Measurements from ENCODE around the gene SLC8A2. TPM values are rescaled to one million over a fixed set of nuclear protein-coding genes. Genes with fewer than 3 reads are reported as not detected.
A peak's percentile ranks its signal among the peaks of the same experiment; 100 is the strongest.

The SLC8A2 gene
- total RNA-seq, 2 experiments from 2014 or later: 0.18 to 0.43 TPM

DNA sequence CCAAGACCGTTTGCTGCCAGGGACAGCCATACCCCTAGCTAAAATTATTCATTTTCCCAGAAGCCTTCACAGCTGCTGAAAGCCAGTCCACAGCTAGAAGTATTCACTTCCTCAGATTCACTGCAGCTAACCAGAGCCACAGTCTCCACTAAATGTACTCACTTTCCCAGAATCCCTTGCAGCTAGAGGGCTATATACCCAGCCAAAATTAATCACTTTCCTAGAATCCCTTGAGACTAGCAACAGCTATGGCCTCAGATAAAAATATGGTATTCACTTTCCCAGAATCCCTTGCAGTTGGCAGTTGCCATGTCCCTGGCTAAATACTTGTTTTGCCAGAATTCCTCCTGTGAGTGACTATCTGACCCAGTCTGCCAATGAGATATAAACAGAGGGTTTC lies 38.6 kb downstream of the SLC8A2 start:
- H3K4me1 Mint-ChIP-seq (ENCODE audit: low read depth): peaks cover 37% of the 10 kb centered on the region
- H3K9me3 Mint-ChIP-seq: no peaks in the 10 kb centered on the region
- H3K27ac Mint-ChIP-seq: no peak overlapping the region
- DNase-seq: no peak
- ChIA-PET POLR2A (interaction anchor here (0.6 to 0.7 kb wide), 2 partner anchors 174 to 307 kb away, joined by 3 read pairs; no protein-coding TSS in a partner anchor), CTCF (interaction anchor here (0.8 to 6.1 kb wide), 17 partner anchors 13 to 312 kb away, joined by 3 to 91 read pairs (median 4); partner anchors contain the start of genes DHX34, EHD2, KPTN and NAPA)
- peak; percentile 18 for ATAC-seq
- H3K36me3 Mint-ChIP-seq (ENCODE audit: low read depth): no peaks in the 10 kb centered on the region
- no peak for TF ChIP-seq CTCF (IDR thresholded peaks at IDR 0.05)
- H3K4me3 Mint-ChIP-seq: no peak overlapping the region
- intact Hi-C loops (cut with micrococcal nuclease): loop anchor here (10.0 kb wide), 1 partner anchor 82 kb away; the partner anchor contains the start of gene NAPA
- peaks cover 39% of the 10 kb centered on the region for H3K27me3 Mint-ChIP-seq

DNA sequence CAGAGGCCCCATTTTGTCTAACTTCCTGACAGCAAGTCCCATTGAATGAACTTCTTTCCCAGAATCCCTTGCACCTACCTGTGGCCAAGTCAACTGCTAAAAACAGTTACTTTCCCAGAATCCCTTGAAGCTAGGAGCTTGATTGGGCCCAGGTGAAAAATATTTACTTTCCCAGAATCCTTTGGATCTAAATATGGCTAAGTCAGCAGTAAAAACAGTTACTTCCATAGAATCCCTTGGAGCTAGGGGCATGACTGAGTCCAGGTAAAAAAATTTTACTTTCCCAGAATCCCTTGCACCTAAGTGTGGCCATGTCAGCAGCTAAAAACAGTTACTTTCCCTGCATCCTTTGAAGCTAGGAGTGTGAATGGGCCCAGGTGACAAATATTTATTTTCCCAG lies 39.2 kb downstream of the SLC8A2 start:
- TF ChIP-seq CTCF (IDR thresholded peaks at IDR 0.05): no peak
- peaks cover 37% of the 10 kb centered on the region for H3K4me1 Mint-ChIP-seq (ENCODE audit: low read depth)
- ATAC-seq (no peak), DNase-seq (no peak)
- intact Hi-C loops (cut with micrococcal nuclease): loop anchor here (10.0 kb wide), 1 partner anchor 82 kb away; the partner anchor contains the start of gene NAPA
- H3K9me3 Mint-ChIP-seq: no peaks in the 10 kb centered on the region
- peaks cover 36% of the 10 kb centered on the region for H3K27me3 Mint-ChIP-seq
- no peaks in the 10 kb centered on the region for H3K36me3 Mint-ChIP-seq (ENCODE audit: low read depth)
- H3K4me3 Mint-ChIP-seq: no peak overlapping the region
- CTCF ChIA-PET: interaction anchor here (0.8 to 6.1 kb wide), 16 partner anchors 14 to 312 kb away, joined by 3 to 91 read pairs (median 4); partner anchors contain the start of genes DHX34, EHD2, KPTN and NAPA
- H3K27ac Mint-ChIP-seq: no peak overlapping the region
- POLR2A ChIA-PET: interaction anchor here (0.7 kb wide), 1 partner anchor 175 kb away, joined by 3 read pairs; no protein-coding TSS in a partner anchor

DNA sequence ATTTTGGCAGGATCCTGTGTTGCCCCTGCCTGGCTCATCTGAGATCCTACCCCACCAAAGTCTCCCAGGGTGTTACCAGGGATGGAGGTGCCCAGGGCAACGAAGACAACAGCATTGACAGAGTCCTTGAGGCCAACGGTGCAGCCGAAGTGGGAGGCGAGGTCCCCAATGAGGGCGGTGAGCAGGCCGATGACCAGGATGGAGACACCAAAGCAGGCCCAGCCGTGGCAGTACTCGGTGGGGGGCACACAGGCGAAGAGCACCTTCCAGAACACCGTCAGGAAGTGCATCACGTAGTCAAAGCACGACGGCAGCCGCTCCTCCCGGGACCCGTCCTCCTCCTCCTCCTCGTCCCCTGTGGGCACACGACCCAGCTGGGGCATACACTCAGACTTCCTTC lies 39.6 kb downstream of the SLC8A2 start:
- ChIA-PET POLR2A (no interaction called here), CTCF (interaction anchor here (0.8 to 6.1 kb wide), 9 partner anchors 14 to 313 kb away, joined by 3 to 91 read pairs (median 4); partner anchors contain the start of genes DHX34, KPTN and NOP53)
- no peak for DNase-seq
- intact Hi-C loops (cut with micrococcal nuclease): loop anchor here (10.0 kb wide), 1 partner anchor 83 kb away; the partner anchor contains the start of gene NAPA
- Mint-ChIP-seq H3K9me3 (no peaks in the 10 kb centered on the region), H3K4me1 (ENCODE audit: low read depth) (peaks cover 37% of the 10 kb centered on the region), H3K4me3 (no peak overlapping the region), H3K36me3 (ENCODE audit: low read depth) (no peaks in the 10 kb centered on the region), H3K27me3 (peaks cover 32% of the 10 kb centered on the region), H3K27ac (no peak overlapping the region)
- TF ChIP-seq CTCF (IDR thresholded peaks at IDR 0.05): no peak
- ATAC-seq: no peak

DNA sequence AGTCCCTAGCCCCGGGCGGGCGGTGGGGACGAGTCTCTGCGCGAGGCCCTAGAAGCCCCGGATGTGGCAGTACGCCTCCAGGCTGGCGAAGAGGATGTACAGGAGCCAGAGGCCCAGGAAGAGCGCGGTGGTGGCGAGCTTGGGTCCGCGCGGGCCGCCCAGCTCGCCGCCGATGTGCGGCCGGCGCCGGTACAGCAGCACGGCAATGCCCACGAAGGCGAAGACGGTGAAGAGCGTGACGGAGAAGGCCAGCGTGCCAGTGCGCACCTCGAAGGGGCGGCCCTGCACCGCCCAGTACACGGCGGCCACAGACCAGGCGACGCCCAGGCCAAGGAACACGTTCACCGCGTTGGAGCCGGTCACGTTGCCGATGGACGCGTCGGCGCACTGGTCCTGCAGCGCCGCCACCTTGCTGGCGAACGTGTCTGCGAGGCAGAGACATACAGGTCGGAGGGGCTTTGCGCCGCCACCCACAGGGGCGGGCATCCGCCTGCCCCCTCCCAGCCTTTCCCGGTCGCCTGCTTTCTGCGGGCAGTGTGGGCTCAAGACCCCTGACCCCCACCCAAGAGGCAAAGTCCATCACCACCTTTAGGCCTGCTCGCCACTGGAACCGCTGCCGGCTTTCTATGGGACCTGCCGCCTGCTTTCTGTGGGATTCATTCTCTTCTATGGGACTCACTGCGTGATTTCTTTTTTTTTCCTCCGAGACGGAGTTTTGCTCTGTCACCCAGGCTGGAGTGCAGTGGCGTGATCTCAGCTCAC lies 41.5 kb downstream of the SLC8A2 start:
- TF ChIP-seq CTCF (IDR thresholded peaks at IDR 0.05): no peak
- H3K36me3 Mint-ChIP-seq (ENCODE audit: low read depth): no peaks in the 10 kb centered on the region
- ChIA-PET POLR2A (interaction anchor here (1.0 to 1.3 kb wide), 3 partner anchors 43 to 315 kb away, joined by 3 to 4 read pairs (median 3); partner anchors contain the start of gene NOP53), CTCF (interaction anchor here (0.6 to 4.3 kb wide), 9 partner anchors 54 to 282 kb away, joined by 3 to 24 read pairs (median 3); partner anchors contain the start of gene KPTN)
- H3K4me3 Mint-ChIP-seq: peak overlapping the region; percentile 65
- no peak overlapping the region for H3K27ac Mint-ChIP-seq
- H3K9me3 Mint-ChIP-seq: no peaks in the 10 kb centered on the region
- ATAC-seq (peak; percentile 25), DNase-seq (peak; percentile 64)
- H3K27me3 Mint-ChIP-seq: peaks cover 38% of the 10 kb centered on the region
- intact Hi-C loops (cut with micrococcal nuclease): loop anchor here (10.0 kb wide), 1 partner anchor 85 kb away; the partner anchor contains the start of gene NAPA
- peaks cover 26% of the 10 kb centered on the region for H3K4me1 Mint-ChIP-seq (ENCODE audit: low read depth)

All from activated CD8-positive, alpha-beta T cell treated with anti-CD3 and anti-CD28 coated beads for 36 hours (primary cell).